SK-N-SH (cell line): ENCODE data around the gene XIRP2.
A peak's percentile ranks its signal among the peaks of the same experiment; 100 is the strongest.

Experiments
- EP300 ChIP-seq, 2 experiments: IDR thresholded peaks; 2 replicates each; pipeline versions ENCODE4 v1.4.0 to v1.6.1; 2012; ENCODE audit warnings: borderline replicate concordance in 1 of 2, low read depth in 1 of 2, low read length in 1 of 2
- GABPA ChIP-seq: IDR thresholded peaks from 2 replicates; pipeline ENCODE4 v1.4.0; 2012; ENCODE audit warnings: low read depth, mild to moderate bottlenecking
- SIN3A ChIP-seq: IDR thresholded peaks from 2 replicates; pipeline ENCODE4 v1.6.1; 2012; ENCODE audit warnings: low read depth, mild to moderate bottlenecking, low read length, moderate library complexity, borderline replicate concordance
- TAF1 ChIP-seq: IDR thresholded peaks from 2 replicates; pipeline ENCODE4 v1.6.1; 2012; ENCODE audit warnings: low read depth, mild to moderate bottlenecking, low read length, moderate library complexity, borderline replicate concordance
- TF ChIP-seq, protein P1 (sequence below): IDR thresholded peaks from 2 replicates; pipeline ENCODE4 v1.4.0; 2012; ENCODE audit warnings: low read depth, borderline replicate concordance
- TF ChIP-seq, protein P2 (sequence below): fragments of 200-600 bp; sonication (generic); IDR thresholded peaks from 2 replicates; pipeline ENCODE4 v1.6.1; 2017; ENCODE audit warnings: antibody characterized with exemption, mild to moderate bottlenecking, moderate library complexity

DNA sequence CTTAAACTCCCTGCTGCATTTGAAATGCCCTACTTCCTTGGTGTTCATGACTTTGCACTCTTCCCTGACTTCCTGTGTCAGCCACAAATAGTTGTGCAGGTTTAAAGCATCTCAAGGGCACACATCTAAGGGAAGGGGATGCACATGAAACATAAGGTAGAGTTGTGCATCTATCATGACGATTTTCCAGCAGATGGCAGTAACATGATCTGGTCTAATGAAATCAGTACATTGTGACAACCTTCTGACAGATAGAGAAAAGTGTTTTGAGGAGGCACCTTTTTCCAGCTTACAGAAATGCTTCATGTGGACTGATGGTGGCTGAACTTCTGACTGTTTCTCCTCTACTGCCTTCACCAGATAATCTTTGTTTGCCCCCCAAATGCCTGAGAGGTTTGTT, 238.9 kb downstream of the XIRP2 start:
- TF ChIP-seq EP300 (IDR thresholded peaks at IDR 0.05; ENCODE audit: borderline replicate concordance in 1 of 2, low read depth in 1 of 2, low read length in 1 of 2) (no peak), GABPA (no peak), SIN3A (no peak), TAF1 (no peak)
- TF ChIP-seq, protein P1, sequence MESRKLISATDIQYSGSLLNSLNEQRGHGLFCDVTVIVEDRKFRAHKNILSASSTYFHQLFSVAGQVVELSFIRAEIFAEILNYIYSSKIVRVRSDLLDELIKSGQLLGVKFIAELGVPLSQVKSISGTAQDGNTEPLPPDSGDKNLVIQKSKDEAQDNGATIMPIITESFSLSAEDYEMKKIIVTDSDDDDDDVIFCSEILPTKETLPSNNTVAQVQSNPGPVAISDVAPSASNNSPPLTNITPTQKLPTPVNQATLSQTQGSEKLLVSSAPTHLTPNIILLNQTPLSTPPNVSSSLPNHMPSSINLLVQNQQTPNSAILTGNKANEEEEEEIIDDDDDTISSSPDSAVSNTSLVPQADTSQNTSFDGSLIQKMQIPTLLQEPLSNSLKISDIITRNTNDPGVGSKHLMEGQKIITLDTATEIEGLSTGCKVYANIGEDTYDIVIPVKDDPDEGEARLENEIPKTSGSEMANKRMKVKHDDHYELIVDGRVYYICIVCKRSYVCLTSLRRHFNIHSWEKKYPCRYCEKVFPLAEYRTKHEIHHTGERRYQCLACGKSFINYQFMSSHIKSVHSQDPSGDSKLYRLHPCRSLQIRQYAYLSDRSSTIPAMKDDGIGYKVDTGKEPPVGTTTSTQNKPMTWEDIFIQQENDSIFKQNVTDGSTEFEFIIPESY = no peak
- TF ChIP-seq, protein P2, sequence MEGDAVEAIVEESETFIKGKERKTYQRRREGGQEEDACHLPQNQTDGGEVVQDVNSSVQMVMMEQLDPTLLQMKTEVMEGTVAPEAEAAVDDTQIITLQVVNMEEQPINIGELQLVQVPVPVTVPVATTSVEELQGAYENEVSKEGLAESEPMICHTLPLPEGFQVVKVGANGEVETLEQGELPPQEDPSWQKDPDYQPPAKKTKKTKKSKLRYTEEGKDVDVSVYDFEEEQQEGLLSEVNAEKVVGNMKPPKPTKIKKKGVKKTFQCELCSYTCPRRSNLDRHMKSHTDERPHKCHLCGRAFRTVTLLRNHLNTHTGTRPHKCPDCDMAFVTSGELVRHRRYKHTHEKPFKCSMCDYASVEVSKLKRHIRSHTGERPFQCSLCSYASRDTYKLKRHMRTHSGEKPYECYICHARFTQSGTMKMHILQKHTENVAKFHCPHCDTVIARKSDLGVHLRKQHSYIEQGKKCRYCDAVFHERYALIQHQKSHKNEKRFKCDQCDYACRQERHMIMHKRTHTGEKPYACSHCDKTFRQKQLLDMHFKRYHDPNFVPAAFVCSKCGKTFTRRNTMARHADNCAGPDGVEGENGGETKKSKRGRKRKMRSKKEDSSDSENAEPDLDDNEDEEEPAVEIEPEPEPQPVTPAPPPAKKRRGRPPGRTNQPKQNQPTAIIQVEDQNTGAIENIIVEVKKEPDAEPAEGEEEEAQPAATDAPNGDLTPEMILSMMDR = peak; percentile 39
